ENCODE data around the gene PARVB.

DNA sequence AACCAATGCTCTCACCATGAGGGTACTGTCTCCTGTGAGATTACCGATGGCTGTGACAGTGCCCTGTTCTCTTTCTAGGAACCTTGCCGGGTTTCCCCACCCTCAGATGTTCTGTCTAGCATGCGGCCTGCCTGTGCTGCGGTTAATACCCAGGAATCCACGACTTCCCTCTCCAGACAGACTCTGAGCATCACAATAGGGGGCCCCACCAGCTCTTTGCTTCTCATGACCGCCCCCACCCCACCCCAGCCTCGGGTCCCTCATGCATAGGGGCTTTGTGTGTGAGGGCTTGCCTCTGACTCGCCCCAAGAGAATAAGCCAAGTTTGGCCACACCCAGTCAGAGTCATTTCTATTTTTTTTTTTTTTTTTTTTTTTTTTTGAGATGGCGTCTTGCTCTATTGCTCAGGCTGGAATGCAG is 166.9 kb downstream of the PARVB start:
- TF ChIP-seq, protein P1, sequence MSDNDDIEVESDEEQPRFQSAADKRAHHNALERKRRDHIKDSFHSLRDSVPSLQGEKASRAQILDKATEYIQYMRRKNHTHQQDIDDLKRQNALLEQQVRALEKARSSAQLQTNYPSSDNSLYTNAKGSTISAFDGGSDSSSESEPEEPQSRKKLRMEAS (IDR thresholded peaks at IDR 0.05; ENCODE audit: insufficient read depth, insufficient read length): no peak
- TF ChIP-seq CTCF (IDR thresholded peaks at IDR 0.05; ENCODE audit: extremely low read depth in 1 of 2, insufficient read depth in 1 of 2, low read depth in 1 of 2, low read length in 2 of 2): no peak
- TF ChIP-seq JUN (IDR thresholded peaks at IDR 0.05; ENCODE audit: borderline replicate concordance, insufficient read depth, insufficient read length, low read depth): no peak
- no peak for TF ChIP-seq POLR2AphosphoS5 (IDR thresholded peaks at IDR 0.05; ENCODE audit: insufficient read depth, low read depth, low read length)
- TF ChIP-seq POLR2A (IDR thresholded peaks at IDR 0.05; ENCODE audit: low read depth, low read length): no peak
- TF ChIP-seq EZH2 (IDR thresholded peaks at IDR 0.05; ENCODE audit: borderline replicate concordance, low read depth, low read length, severe bottlenecking): no peak

All from endothelial cell of umbilical vein (primary cell).